Measurements from ENCODE around the gene ITGA11. TPM values are rescaled to one million over a fixed set of nuclear protein-coding genes. Genes with fewer than 3 reads are reported as not detected.

ITGA11 gene
- total RNA-seq, 2 experiments from 2014 or later = 0.19 TPM; not detected in 1

- ChIA-PET CTCF (no interaction called here), POLR2A (no interaction called here)
Measured at GRCh38 chr15:68413363-68414205, 18.4 kb downstream of the ITGA11 start.

GRCh38 chr15:68412218-68412617 is 19.7 kb downstream of the ITGA11 start:
- POLR2A ChIA-PET = no interaction called here
- CTCF ChIA-PET = no interaction called here

GRCh38 chr15:68411735-68412134 is 20.2 kb downstream of the ITGA11 start:
- POLR2A ChIA-PET = no interaction called here
- CTCF ChIA-PET = interaction anchor here (0.7 kb wide), 1 partner anchor 442 kb away, joined by 3 read pairs; no protein-coding TSS in a partner anchor

GRCh38 chr15:68411343-68411675 is 20.7 kb downstream of the ITGA11 start:
- POLR2A ChIA-PET = no interaction called here

GRCh38 chr15:68410466-68411342 is 21.3 kb downstream of the ITGA11 start:
- ChIA-PET CTCF (interaction anchor here (0.7 kb wide), 1 partner anchor 443 kb away, joined by 3 read pairs; no protein-coding TSS in a partner anchor), POLR2A (no interaction called here)

More at GRCh38 chr15:68411343-68411675, 20.7 kb downstream of the ITGA11 start:
- CTCF ChIA-PET = interaction anchor here (0.7 kb wide), 1 partner anchor 443 kb away, joined by 3 read pairs; no protein-coding TSS in a partner anchor

- CTCF ChIA-PET = no interaction called here
Measured at GRCh38 chr15:68409736-68410370, 22.1 kb downstream of the ITGA11 start.

GRCh38 chr15:68408971-68409370 is 23.0 kb downstream of the ITGA11 start:
- POLR2A ChIA-PET = no interaction called here
- CTCF ChIA-PET = no interaction called here

More at GRCh38 chr15:68409736-68410370, 22.1 kb downstream of the ITGA11 start:
- POLR2A ChIA-PET = no interaction called here

- POLR2A ChIA-PET = no interaction called here
Measured at GRCh38 chr15:68407886-68408881, 23.8 kb downstream of the ITGA11 start.

GRCh38 chr15:68407141-68407885 is 24.6 kb downstream of the ITGA11 start:
- ChIA-PET POLR2A (no interaction called here), CTCF (no interaction called here)

More at GRCh38 chr15:68407886-68408881, 23.8 kb downstream of the ITGA11 start:
- CTCF ChIA-PET = no interaction called here

GRCh38 chr15:68405378-68406250 is 26.3 kb downstream of the ITGA11 start:
- CTCF ChIA-PET = no interaction called here
- POLR2A ChIA-PET = no interaction called here

GRCh38 chr15:68404056-68404798 is 27.7 kb downstream of the ITGA11 start:
- ChIA-PET POLR2A (no interaction called here), CTCF (no interaction called here)

GRCh38 chr15:68403161-68403941 is 28.6 kb downstream of the ITGA11 start:
- ChIA-PET CTCF (interaction anchor here (0.6 kb wide), 1 partner anchor 366 kb away, joined by 3 read pairs; no protein-coding TSS in a partner anchor), POLR2A (no interaction called here)

- POLR2A ChIA-PET = no interaction called here
- CTCF ChIA-PET = no interaction called here
Measured at GRCh38 chr15:68402432-68403160, 29.4 kb downstream of the ITGA11 start.

GRCh38 chr15:68401496-68402431 is 30.2 kb downstream of the ITGA11 start:
- CTCF ChIA-PET = no interaction called here
- POLR2A ChIA-PET = no interaction called here
